Activated T-helper 1 cell treated with anti-CD3 and anti-CD28 coated beads, Interleukin-12 subunit alpha, Interleukin-12 subunit beta, Interleukin-2, Interleukin-4 antibody, amounts not matched to agents 30 ng/mL and 10 ng/mL and 1 ng/mL, durations not matched to agents 14 hours and 24 hours and 36 hours (primary cell): ENCODE results near the gene SFMBT2. TPM values are rescaled to one million over a fixed set of nuclear protein-coding genes. Genes with fewer than 3 reads are reported as not detected.
"Not testable (repeated sequence)": the region's sequence is repeated elsewhere in the genome, so short reads cannot be mapped to it uniquely, and the experiment has no call there.

ENCODE experiments used
- DNase-seq: peaks from one replicate; pipeline ENCODE4 v3.0.0; 2021; ENCODE audit warnings: low spot score
- H3K27ac Mint-ChIP-seq: one replicate; pipeline ENCODE4 v1.8.0; 2021; ENCODE audit warnings: mild to moderate bottlenecking, mixed read lengths
- H3K27me3 Mint-ChIP-seq: one replicate; pipeline ENCODE4 v1.8.0; 2022; ENCODE audit warnings: mild to moderate bottlenecking, moderate library complexity, mixed read lengths; ENCODE audit not compliant: insufficient read depth
- H3K36me3 Mint-ChIP-seq: one replicate; pipeline ENCODE4 v1.8.0; 2021; ENCODE audit warnings: low read depth, mixed read lengths
- H3K4me1 Mint-ChIP-seq: one replicate; pipeline ENCODE4 v1.8.0; 2021; ENCODE audit warnings: low read depth, mixed read lengths
- H3K4me3 Mint-ChIP-seq: one replicate; pipeline ENCODE4 v1.8.0; 2021; ENCODE audit warnings: mild to moderate bottlenecking, moderate library complexity, mixed read lengths
- H3K9me3 Mint-ChIP-seq: one replicate; pipeline ENCODE4 v1.8.0; 2021; ENCODE audit warnings: mixed read lengths
- intact Hi-C: fragments of 100-400 bp; cut with micrococcal nuclease; formaldehyde crosslinking; loops from one replicate; pipeline ENCODE4 v1.15.1; 2024
- total RNA-seq: library from RNA; stranded (reverse); gene quantifications from 2 replicates; pipeline ENCODE4 v1.2.3, GENCODE V29; 2022

Gene SFMBT2
- total RNA-seq, 1 donor from 2014 or later, result 39.1 TPM

DNA sequence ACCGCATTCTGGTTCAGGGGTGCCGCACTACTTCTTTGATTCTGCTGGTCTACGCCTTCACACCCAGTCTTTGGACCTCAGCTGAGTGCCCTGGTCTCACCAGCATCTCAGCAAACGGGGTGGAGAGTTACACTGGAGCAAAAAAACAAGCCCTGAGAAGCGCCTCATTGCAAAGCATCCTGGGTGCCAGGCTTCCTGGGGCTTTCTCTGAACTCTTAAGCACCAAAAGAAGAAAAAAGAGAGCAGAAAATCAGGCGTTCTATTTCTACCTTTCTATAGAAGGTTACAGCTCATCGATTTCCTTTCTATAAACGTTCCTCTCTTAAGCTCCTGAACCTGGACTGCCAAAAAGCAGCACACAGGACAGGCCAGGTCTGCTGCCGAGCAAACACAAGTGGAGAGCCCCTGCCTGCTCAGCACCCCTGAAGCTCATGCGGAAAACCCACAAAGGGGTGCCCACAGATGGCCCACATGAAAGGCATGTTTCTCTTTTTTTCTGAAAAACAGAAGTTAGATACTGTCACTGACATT, 217.9 kb downstream of the SFMBT2 start:
- Mint-ChIP-seq H3K27ac (peak overlapping the region; percentile 97), H3K4me3 (peak overlapping the region; percentile 76), H3K4me1 (peaks cover 73% of the 10 kb centered on the region), H3K36me3 (peaks cover 78% of the 10 kb centered on the region), H3K27me3 (peaks cover 1% of the 10 kb centered on the region), H3K9me3 (peaks cover 20% of the 10 kb centered on the region)
- DNase-seq, result peak; percentile 68
- intact Hi-C loops, result loop anchor here (1.0 to 5.0 kb wide), 7 partner anchors 8 to 289 kb away; no protein-coding TSS in a partner anchor

DNA sequence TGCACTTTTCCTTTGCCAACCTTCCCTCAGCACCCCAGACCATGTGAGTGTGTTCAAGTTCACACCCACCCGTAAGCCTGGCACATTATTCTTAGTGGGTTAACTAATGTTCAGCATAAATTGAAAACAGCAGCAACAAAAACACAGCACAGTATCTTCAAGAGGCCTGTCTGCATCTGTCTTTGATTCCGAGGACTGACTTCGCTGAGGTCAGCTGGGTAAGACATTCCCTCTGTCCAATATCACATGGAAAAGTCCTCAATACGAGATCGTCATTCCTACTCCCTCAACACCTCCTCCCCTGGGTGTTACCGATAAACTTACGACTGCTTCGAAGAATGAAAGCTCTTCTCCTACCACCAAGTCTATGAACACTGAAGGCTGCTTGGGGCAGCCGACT, 218.8 kb downstream of the SFMBT2 start:
- intact Hi-C loops, result loop anchor here (2.0 to 5.0 kb wide), 2 partner anchors 271 to 290 kb away; no protein-coding TSS in a partner anchor
- H3K36me3 Mint-ChIP-seq, result peaks cover 79% of the 10 kb centered on the region
- H3K4me1 Mint-ChIP-seq, result peaks cover 81% of the 10 kb centered on the region
- peak overlapping the region; percentile 76 for H3K4me3 Mint-ChIP-seq
- no peak for DNase-seq
- H3K9me3 Mint-ChIP-seq, result peaks cover 20% of the 10 kb centered on the region
- H3K27ac Mint-ChIP-seq, result peak overlapping the region; percentile 97
- H3K27me3 Mint-ChIP-seq, result peaks cover 1% of the 10 kb centered on the region

DNA sequence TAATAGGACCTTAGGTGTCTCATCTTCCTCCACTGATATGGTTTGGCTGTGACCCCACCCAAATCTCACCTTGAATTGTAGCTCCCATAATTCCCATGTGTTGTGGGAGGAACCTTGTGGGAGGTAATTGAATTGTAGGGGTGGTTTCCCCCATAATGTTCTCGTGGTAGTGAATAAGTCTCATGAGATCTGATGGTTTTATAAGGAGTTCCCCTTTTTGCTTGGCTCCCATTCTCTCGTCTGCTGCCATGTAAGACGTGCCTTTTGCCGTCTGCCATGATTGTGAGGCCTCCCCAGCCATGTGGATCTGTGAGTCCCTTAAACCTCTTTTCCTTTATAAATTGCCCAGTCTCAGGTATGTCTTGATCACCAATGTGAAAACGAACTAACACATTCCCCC, 220.1 kb downstream of the SFMBT2 start:
- not testable (repeated sequence) for H3K27me3 Mint-ChIP-seq, DNase-seq, H3K4me3 Mint-ChIP-seq
- Mint-ChIP-seq H3K9me3 (peaks cover 13% of the 10 kb centered on the region), H3K4me1 (peaks cover 86% of the 10 kb centered on the region), H3K36me3 (peaks cover 73% of the 10 kb centered on the region), H3K27ac (peak overlapping the region; percentile 41)
- intact Hi-C loops, result loop anchor here (5.0 kb wide), 1 partner anchor 292 kb away; no protein-coding TSS in a partner anchor

DNA sequence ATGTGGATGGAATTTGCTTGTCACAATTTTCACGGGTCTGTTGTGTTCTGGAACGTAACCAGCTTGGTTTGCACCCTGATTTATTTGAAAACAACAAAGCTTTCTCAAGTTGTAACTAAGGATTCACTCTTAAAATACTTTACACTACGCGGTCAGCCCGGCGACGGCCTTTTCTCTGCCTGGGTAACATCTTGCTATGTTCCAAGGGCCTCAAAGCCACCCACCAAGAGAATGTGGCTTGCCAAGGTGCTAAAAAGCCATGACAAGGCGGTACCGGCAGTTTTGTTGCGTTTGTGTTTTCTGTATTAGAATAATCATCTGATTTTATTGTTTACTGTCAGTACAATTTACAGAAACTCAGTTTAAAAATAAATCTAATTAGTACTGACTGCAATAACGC, 220.9 kb downstream of the SFMBT2 start:
- peaks cover 88% of the 10 kb centered on the region for H3K4me1 Mint-ChIP-seq
- DNase-seq, result no peak
- H3K36me3 Mint-ChIP-seq, result peaks cover 73% of the 10 kb centered on the region
- H3K27me3 Mint-ChIP-seq, result peaks cover 1% of the 10 kb centered on the region
- no peak overlapping the region for H3K27ac Mint-ChIP-seq
- peaks cover 12% of the 10 kb centered on the region for H3K9me3 Mint-ChIP-seq
- intact Hi-C loops, result loop anchor here (5.0 kb wide), 1 partner anchor 292 kb away; no protein-coding TSS in a partner anchor
- H3K4me3 Mint-ChIP-seq, result no peak overlapping the region

DNA sequence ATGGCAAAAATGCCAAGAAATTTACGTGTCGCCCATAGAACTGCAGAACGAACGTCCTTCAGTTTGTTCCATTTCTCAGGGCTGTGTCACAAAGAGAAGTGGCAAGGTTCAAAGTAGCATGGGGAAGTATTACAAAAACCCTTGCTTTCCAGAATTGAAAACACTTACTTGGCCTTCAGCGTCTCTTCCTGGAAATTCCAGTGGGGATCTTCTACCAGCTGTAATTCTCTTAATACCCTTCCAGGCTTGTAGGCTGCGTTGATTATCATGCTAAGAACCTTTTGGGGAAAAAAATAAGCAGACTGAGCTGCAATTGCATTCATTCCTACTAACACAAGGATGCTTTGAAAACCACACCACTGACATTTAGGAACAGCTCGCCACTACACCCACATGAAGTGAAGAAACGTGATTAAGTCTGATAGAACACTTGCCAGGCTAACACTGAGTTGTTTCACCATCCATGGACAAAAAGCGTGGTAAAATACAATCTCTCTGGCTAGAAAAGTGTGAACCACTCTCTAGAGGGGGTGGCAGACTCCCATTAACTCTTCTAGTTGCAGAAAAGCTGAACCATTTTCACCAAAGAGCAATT, 222.3 kb downstream of the SFMBT2 start:
- H3K9me3 Mint-ChIP-seq, result peaks cover 22% of the 10 kb centered on the region
- peaks cover 1% of the 10 kb centered on the region for H3K27me3 Mint-ChIP-seq
- H3K4me1 Mint-ChIP-seq, result peaks cover 84% of the 10 kb centered on the region
- no peak for DNase-seq
- H3K36me3 Mint-ChIP-seq, result peaks cover 74% of the 10 kb centered on the region
- intact Hi-C loops, result no loop called here
- peak overlapping the region; percentile 14 for H3K27ac Mint-ChIP-seq
- peak overlapping the region; percentile 8 for H3K4me3 Mint-ChIP-seq

DNA sequence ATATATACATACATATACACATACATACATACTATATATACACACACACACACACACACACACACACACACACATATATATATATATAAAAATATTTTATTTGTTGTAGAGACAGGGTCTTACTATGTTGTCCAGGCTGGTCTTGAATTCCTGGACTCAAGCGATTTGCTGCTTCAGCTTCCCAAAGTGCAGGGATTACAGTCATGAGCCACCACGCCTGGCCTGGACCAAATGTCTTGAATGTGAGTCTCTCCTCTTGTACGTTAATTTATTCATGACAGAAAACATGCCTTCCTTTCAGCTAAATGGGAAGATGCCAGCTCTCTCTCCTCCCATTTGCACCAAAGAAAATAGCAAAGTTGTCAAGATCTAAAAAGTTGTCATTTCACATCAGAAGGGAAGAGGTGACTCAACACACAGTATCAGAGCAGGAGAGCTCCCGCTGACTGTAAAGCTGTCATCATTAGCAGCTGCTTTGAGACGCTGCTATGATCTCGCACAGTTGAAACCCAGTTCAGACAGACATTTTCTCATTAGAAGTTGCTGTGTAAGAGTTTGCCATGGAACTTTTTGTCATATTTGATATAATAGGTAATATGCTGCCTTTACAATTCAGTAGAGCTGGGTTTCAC, 224.3 kb downstream of the SFMBT2 start:
- no peak overlapping the region for H3K27ac Mint-ChIP-seq
- peaks cover 28% of the 10 kb centered on the region for H3K9me3 Mint-ChIP-seq
- intact Hi-C loops, result no loop called here
- DNase-seq, result no peak
- H3K4me1 Mint-ChIP-seq, result peaks cover 66% of the 10 kb centered on the region
- peaks cover 1% of the 10 kb centered on the region for H3K27me3 Mint-ChIP-seq
- H3K36me3 Mint-ChIP-seq, result peaks cover 74% of the 10 kb centered on the region
- H3K4me3 Mint-ChIP-seq, result peak overlapping the region; percentile 24

DNA sequence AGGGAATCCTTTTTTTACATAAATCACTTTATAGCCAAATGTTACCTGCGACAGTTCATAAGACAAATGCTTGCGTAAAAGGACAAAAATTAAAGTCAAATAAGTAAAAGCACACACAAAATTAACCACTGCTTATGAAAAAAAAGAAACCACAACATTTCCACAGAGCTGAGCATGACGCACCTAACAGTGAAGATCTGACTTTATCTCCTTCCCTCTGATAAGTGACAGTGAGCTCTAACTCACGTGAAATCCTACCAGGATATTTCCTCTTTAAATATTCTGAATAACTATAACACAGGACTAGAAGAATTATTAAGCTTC, 225.5 kb downstream of the SFMBT2 start:
- H3K36me3 Mint-ChIP-seq, result peaks cover 69% of the 10 kb centered on the region
- no peaks in the 10 kb centered on the region for H3K27me3 Mint-ChIP-seq
- peak overlapping the region; percentile 61 for H3K27ac Mint-ChIP-seq
- H3K4me1 Mint-ChIP-seq, result peaks cover 59% of the 10 kb centered on the region
- no peak for DNase-seq
- intact Hi-C loops, result loop anchor here (1.0 kb wide), 3 partner anchors 8 to 75 kb away; no protein-coding TSS in a partner anchor
- peak overlapping the region; percentile 34 for H3K4me3 Mint-ChIP-seq
- H3K9me3 Mint-ChIP-seq, result peaks cover 28% of the 10 kb centered on the region

DNA sequence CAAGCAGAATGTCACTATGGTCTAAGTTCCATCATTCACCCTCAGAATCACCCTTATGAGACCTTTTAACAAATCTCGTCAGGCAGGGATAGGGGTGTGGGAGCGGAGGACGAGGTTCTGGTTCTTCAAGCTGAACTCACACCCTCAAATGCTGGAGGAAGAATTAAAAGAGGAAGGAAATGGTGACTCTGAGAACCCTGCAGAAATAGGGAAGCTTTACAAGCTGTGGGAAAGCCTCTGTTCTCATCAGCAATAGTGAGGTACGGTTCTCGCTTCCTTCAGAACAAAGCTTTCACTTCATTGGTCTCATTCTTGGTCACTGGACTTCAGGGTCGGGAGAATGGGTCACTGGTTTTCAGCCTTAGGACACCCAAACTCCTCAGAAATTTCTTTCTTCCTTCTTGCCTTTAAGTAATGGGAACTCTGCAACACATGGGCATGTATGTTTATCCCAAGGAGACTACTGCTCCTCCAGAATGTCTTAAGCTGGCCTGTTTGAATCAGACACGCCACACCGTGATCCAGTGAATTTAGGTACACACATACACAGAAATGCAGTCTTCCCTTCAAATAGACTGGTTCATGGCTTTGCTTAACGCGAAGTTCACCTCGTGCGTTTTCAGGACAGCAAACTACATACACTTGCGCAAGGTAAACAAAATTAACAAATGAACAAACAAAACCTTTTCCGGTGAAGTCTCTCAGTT, 226.0 kb downstream of the SFMBT2 start:
- Mint-ChIP-seq H3K4me1 (peaks cover 59% of the 10 kb centered on the region), H3K36me3 (peaks cover 71% of the 10 kb centered on the region), H3K27ac (peak overlapping the region; percentile 61), H3K27me3 (no peaks in the 10 kb centered on the region), H3K9me3 (peaks cover 28% of the 10 kb centered on the region), H3K4me3 (peak overlapping the region; percentile 34)
- no peak for DNase-seq
- intact Hi-C loops, result loop anchor here (1.0 kb wide), 3 partner anchors 8 to 75 kb away; no protein-coding TSS in a partner anchor

DNA sequence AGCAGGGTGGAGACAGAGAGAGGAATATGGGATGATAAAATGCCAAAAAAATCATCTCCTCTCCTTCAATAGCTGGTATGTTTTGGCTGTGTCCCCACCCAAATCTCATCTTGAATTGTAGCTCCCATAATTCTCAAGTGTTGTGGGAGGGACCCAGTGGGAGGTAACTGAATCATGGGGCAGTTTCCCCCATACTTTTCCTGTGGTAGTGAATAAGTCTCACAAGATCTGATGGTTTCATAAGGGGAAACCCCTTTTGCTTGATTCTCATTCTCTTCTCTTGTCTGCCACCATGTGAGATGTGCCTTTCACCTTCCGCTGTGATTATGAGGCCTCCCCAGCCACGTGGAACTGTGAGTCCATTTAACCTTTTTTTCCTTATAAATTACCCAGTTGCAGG, 226.7 kb downstream of the SFMBT2 start:
- Mint-ChIP-seq H3K9me3 (peaks cover 28% of the 10 kb centered on the region), H3K4me1 (peaks cover 54% of the 10 kb centered on the region), H3K36me3 (peaks cover 65% of the 10 kb centered on the region)
- H3K27ac Mint-ChIP-seq, DNase-seq, intact Hi-C loops, H3K27me3 Mint-ChIP-seq, H3K4me3 Mint-ChIP-seq: not testable (repeated sequence)

DNA sequence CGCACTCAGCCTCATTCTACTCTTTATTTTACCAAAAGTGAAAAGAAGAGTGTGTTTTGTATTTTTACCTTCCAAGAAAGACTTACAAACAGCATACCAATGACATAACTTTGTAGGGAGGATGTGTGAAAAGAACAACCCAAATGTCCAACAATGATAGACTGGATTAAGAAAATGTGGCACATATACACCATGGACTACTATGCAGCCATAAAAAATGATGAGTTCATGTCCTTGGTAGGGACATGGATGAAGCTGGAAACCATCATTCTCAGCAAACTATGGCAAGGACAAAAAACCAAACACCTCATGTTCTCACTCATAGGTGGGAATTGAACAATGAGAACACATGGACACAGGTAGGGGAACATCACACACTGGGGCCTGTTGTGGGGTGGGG, 228.5 kb downstream of the SFMBT2 start:
- H3K4me3 Mint-ChIP-seq, H3K27me3 Mint-ChIP-seq, DNase-seq, intact Hi-C loops, H3K27ac Mint-ChIP-seq: not testable (repeated sequence)
- Mint-ChIP-seq H3K9me3 (peaks cover 33% of the 10 kb centered on the region), H3K36me3 (peaks cover 57% of the 10 kb centered on the region), H3K4me1 (peaks cover 37% of the 10 kb centered on the region)

DNA sequence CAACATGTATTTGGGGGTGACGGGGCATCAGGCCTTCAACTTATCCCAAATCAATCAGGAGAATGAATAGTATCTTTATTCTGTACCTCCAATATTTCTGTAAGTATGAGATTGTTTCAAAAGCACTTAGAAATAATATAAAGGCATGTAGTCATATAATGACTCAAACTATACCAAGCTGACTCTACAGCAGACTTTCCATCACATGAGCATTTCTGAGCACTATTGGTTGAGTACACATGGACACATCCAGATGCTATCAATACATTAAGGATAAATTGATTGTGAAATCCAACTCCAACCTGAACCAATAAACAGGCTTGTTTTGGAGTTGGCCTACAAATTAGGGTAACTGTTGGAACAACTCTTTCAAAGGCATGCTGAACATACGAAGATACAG, 229.4 kb downstream of the SFMBT2 start:
- intact Hi-C loops, result no loop called here
- no peak for DNase-seq
- Mint-ChIP-seq H3K4me1 (peaks cover 28% of the 10 kb centered on the region), H3K27ac (no peak overlapping the region), H3K36me3 (peaks cover 57% of the 10 kb centered on the region), H3K4me3 (no peak overlapping the region), H3K9me3 (peaks cover 41% of the 10 kb centered on the region), H3K27me3 (no peaks in the 10 kb centered on the region)

DNA sequence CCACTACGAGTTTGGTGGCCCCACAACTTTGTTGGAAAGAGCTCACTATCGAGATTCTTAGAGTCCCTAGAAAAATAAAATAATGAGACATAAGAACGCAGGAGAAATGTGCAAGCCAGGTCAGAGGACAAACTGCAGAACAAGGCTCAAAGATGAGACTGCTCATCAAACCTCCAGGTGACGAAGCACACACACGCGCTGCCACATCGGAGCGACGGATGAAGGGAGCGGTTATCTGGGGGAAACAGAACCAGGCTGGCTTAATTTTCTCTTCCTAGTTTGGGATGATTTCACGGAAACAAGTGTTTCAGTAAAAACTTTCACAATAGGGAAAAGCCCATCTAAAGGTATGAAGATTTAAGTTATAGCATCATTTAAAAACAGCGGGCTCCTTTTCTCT, 231.3 kb downstream of the SFMBT2 start:
- Mint-ChIP-seq H3K4me1 (peaks cover 13% of the 10 kb centered on the region), H3K27ac (no peak overlapping the region), H3K9me3 (peaks cover 46% of the 10 kb centered on the region), H3K4me3 (no peak overlapping the region), H3K36me3 (peaks cover 63% of the 10 kb centered on the region), H3K27me3 (no peaks in the 10 kb centered on the region)
- intact Hi-C loops, result no loop called here
- DNase-seq, result no peak

DNA sequence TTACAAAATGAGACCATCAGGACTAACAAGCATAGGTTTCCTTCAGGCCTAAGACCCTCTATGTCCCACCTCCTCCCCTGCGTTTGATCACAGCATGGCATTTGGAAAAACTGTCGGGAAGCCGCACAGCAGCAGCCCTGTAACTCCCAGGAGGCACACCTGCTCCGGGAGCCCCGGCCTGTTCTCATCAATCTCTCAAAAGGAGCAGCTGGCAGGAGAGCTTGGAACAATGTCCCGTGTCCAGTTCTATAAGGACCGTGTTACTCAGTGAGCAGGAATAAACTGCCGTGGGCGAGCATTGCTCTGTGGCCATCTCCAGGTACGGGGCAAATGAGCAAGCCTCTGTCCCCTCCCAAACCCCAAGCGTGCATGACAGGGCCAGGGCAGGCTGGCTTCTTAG, 236.9 kb downstream of the SFMBT2 start:
- Mint-ChIP-seq H3K27me3 (no peaks in the 10 kb centered on the region), H3K36me3 (peaks cover 69% of the 10 kb centered on the region), H3K9me3 (peaks cover 30% of the 10 kb centered on the region), H3K27ac (no peak overlapping the region), H3K4me1 (no peaks in the 10 kb centered on the region), H3K4me3 (no peak overlapping the region)
- intact Hi-C loops, result no loop called here
- DNase-seq, result no peak
